OCI-LY1 (cell line): ENCODE data around the gene TSPOAP1.

Experiments
- H2AFZ ChIP-seq: fragments of 200-600 bp; sonication (generic), shearing (Covaris generic); 2 replicates; pipeline ENCODE4 v1.6.0; 2014; ENCODE audit warnings: antibody characterized with exemption, mild to moderate bottlenecking, low read length
- H3F3A ChIP-seq: fragments of 200-600 bp; sonication (generic), shearing (Covaris generic); 2 replicates; pipeline ENCODE4 v1.6.0; 2014; ENCODE audit warnings: mild to moderate bottlenecking, antibody characterized with exemption, low read length, moderate library complexity; ENCODE audit not compliant: insufficient read depth
- H3K27ac ChIP-seq: fragments of 200-600 bp; sonication (generic); 2 replicates; pipeline ENCODE4 v1.5.1; 2014; ENCODE audit warnings: low read length, mixed run types, mild to moderate bottlenecking, low read depth; ENCODE audit not compliant: poor library complexity, severe bottlenecking
- H3K27me3 ChIP-seq: fragments of 200-600 bp; sonication (generic); 2 replicates; pipeline ENCODE4 v1.6.0; 2014; ENCODE audit warnings: antibody characterized with exemption, mild to moderate bottlenecking, low read length, moderate library complexity; ENCODE audit not compliant: insufficient read depth
- H3K36me3 ChIP-seq: fragments of 200-600 bp; sonication (generic); 2 replicates; pipeline ENCODE4 v1.6.1; 2014; ENCODE audit warnings: mild to moderate bottlenecking, antibody characterized with exemption, low read length, moderate library complexity, mixed read lengths; ENCODE audit not compliant: insufficient read depth
- H3K4me1 ChIP-seq: fragments of 200-600 bp; sonication (generic); 2 replicates; pipeline ENCODE4 v1.5.1; 2014; ENCODE audit warnings: mild to moderate bottlenecking, low read length, moderate library complexity; ENCODE audit not compliant: insufficient read depth, severe bottlenecking
- H3K4me2 ChIP-seq: fragments of 200-600 bp; sonication (generic), shearing (Covaris generic); 2 replicates; pipeline ENCODE4 v1.6.1; 2014; ENCODE audit warnings: low read length
- H3K4me3 ChIP-seq: fragments of 200-600 bp; sonication (generic); 2 replicates; pipeline ENCODE4 v1.5.1; 2014; ENCODE audit warnings: low read length, low read depth, mild to moderate bottlenecking, mixed read lengths; ENCODE audit not compliant: poor library complexity, severe bottlenecking
- H3K79me2 ChIP-seq: fragments of 200-600 bp; shearing (Covaris generic); 2 replicates; pipeline ENCODE4 v1.6.1; 2016; ENCODE audit warnings: mixed run types, low read length, mixed read lengths; ENCODE audit not compliant: insufficient read depth
- H3K9ac ChIP-seq: fragments of 200-600 bp; sonication (generic), shearing (Covaris generic); 2 replicates; pipeline ENCODE4 v1.6.1; 2014; ENCODE audit warnings: mild to moderate bottlenecking, low read length, mixed read lengths
- H3K9me2 ChIP-seq: fragments of 200-600 bp; sonication (generic), shearing (Covaris generic); 2 replicates; pipeline ENCODE4 v1.6.1; 2014; ENCODE audit warnings: low read depth, mild to moderate bottlenecking, low read length, mixed read lengths
- H3K9me3 ChIP-seq: fragments of 200-600 bp; shearing (Covaris generic); 2 replicates; pipeline ENCODE4 v1.6.1; 2014; ENCODE audit warnings: low read length, mixed read lengths
- H4K20me1 ChIP-seq: fragments of 200-600 bp; sonication (generic), shearing (Covaris generic); 2 replicates; pipeline ENCODE4 v1.6.0; 2016; ENCODE audit warnings: mild to moderate bottlenecking, low read length; ENCODE audit not compliant: insufficient read depth
- EZH2 ChIP-seq: fragments of 200-600 bp; sonication (generic), shearing (Covaris generic); IDR thresholded peaks from 2 replicates; pipeline ENCODE4 v1.8.0; 2017; ENCODE audit warnings: borderline replicate concordance, mixed run types, mild to moderate bottlenecking, antibody characterized with exemption, low read length, moderate library complexity, mixed read lengths
- TF ChIP-seq, protein P1 (sequence below): fragments of 200-600 bp; sonication (generic), shearing (Covaris generic); IDR thresholded peaks from 2 replicates; pipeline ENCODE4 v1.5.1; 2017; ENCODE audit warnings: mild to moderate bottlenecking, antibody characterized with exemption, low read length, moderate library complexity, mixed read lengths

TSPOAP1 gene

DNA sequence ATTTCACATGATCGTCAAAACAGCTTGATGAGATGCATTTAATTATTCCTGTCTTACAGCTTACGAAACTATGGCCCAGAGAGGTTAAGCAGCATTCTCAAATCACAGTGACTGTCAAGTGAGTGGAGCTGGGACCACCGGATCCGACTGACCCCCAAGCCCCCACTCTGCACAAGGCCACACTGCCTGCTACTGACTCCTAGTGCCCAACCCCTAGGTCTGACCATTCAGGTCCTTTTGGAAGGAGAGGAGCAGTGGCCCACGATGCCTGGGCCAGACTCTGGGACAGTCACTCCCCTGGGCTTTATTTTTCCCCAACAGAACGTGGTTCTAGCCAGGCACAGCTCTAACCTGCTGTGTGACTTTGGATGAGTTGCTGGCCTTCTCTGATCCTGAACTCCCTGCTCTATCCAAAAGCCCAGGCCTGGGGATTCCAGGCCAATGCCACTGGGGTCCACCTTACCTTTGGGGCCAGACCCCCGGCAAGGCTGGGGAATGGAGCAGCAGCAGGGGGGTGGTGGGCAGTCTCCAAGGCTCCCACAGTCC lies 9.9 kb downstream of the TSPOAP1 start:
- TF ChIP-seq EZH2: no peak
- TF ChIP-seq, protein P1, sequence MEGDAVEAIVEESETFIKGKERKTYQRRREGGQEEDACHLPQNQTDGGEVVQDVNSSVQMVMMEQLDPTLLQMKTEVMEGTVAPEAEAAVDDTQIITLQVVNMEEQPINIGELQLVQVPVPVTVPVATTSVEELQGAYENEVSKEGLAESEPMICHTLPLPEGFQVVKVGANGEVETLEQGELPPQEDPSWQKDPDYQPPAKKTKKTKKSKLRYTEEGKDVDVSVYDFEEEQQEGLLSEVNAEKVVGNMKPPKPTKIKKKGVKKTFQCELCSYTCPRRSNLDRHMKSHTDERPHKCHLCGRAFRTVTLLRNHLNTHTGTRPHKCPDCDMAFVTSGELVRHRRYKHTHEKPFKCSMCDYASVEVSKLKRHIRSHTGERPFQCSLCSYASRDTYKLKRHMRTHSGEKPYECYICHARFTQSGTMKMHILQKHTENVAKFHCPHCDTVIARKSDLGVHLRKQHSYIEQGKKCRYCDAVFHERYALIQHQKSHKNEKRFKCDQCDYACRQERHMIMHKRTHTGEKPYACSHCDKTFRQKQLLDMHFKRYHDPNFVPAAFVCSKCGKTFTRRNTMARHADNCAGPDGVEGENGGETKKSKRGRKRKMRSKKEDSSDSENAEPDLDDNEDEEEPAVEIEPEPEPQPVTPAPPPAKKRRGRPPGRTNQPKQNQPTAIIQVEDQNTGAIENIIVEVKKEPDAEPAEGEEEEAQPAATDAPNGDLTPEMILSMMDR: no peak
- no peaks in the 10 kb centered on the region for H3K27me3 ChIP-seq
- no peak overlapping the region for H2AFZ ChIP-seq
- H3K9me3 ChIP-seq: no peaks in the 10 kb centered on the region
- H3K36me3 ChIP-seq: peaks cover 17% of the 10 kb centered on the region; the same call in 1 of the 2 replicates
- no peak overlapping the region for H3K27ac ChIP-seq
- no peaks in the 10 kb centered on the region for H3K79me2 ChIP-seq
- H3K4me2 ChIP-seq: no peak overlapping the region
- H3K4me1 ChIP-seq: peaks cover 8% of the 10 kb centered on the region
- H3K4me3 ChIP-seq: no peak overlapping the region
- no peak overlapping the region for H3K9ac ChIP-seq
- no peaks in the 10 kb centered on the region for H3F3A ChIP-seq
- H3K9me2 ChIP-seq: no peaks in the 10 kb centered on the region
- H4K20me1 ChIP-seq: no peaks in the 10 kb centered on the region

DNA sequence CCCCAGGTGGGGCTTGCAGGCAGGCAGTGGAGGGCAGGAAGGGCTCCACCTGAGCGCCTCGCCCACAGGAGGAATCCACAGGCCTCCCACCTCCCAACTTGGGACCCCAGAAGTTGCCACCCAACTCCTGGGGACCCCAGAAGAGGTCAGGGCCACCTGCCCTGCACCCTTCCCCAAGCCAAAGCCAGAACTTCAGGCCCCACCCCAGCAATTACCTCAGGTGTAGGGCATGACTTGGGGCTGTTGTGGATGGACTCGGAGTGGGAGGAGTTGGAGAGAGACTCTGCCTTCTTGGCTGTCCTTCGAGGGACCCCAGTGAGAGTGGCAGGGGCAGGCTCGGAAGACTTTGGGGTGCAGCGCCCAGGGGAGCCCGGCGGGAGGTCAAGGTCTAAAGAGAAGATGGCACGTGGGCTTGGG lies 10.5 kb downstream of the TSPOAP1 start:
- peaks cover 17% of the 10 kb centered on the region; the same call in 1 of the 2 replicates for H3K36me3 ChIP-seq
- TF ChIP-seq, protein P1: no peak
- TF ChIP-seq EZH2: no peak
- H4K20me1 ChIP-seq: no peaks in the 10 kb centered on the region
- peak overlapping the region; percentile 17 for H3K27ac ChIP-seq
- no peaks in the 10 kb centered on the region for H3K27me3 ChIP-seq
- no peaks in the 10 kb centered on the region for H3K79me2 ChIP-seq
- H3K4me1 ChIP-seq: peaks cover 8% of the 10 kb centered on the region
- no peaks in the 10 kb centered on the region for H3K9me3 ChIP-seq
- H3K9me2 ChIP-seq: no peaks in the 10 kb centered on the region
- H3K9ac ChIP-seq: peak overlapping the region; percentile 3; the same call in 1 of the 2 replicates
- H3K4me2 ChIP-seq: no peak overlapping the region
- no peak overlapping the region for H2AFZ ChIP-seq
- H3F3A ChIP-seq: no peaks in the 10 kb centered on the region
- no peak overlapping the region for H3K4me3 ChIP-seq

DNA sequence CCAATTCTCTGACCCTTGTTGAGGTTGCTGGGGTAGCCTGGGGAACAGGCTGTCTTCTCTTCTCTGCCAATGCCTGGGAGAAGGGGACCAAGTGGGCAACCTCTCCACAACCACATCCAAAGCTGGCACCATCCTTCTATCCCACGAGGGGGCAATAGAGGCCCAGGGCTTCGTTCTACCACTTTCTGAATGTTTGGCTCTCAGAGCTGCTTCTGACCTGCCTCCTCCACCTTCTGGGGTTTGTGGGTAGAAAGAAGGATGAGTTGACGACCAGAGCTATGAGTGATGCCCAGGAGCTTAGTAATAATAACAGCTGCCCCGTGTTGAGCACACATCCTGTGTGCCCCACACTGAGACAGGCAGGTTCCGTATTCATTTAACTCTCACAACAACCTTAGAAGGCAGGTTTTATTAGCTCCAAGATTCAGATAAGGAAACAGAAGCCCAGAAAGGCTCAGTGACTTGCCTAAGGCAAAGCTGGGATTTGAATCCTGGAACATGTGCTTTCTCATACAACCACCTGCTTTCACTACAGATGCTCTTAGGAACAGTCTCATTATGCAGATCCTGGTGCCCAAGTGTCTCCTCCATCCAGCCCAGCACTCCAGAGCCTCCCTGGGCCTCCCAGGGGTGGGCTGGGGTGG lies 11.1 kb downstream of the TSPOAP1 start:
- Histone ChIP-seq H3K27me3 (no peaks in the 10 kb centered on the region), H3K4me3 (no peak overlapping the region), H3K27ac (peak overlapping the region; percentile 17), H3F3A (no peaks in the 10 kb centered on the region), H2AFZ (no peak overlapping the region), H3K79me2 (no peaks in the 10 kb centered on the region), H3K4me2 (no peak overlapping the region), H3K36me3 (peaks cover 17% of the 10 kb centered on the region; the same call in 1 of the 2 replicates), H4K20me1 (no peaks in the 10 kb centered on the region), H3K9me2 (no peaks in the 10 kb centered on the region), H3K9me3 (no peaks in the 10 kb centered on the region), H3K4me1 (peaks cover 8% of the 10 kb centered on the region), H3K9ac (peak overlapping the region; percentile 3; the same call in 1 of the 2 replicates)
- TF ChIP-seq, protein P1: peak; percentile 87
- no peak for TF ChIP-seq EZH2
